Measurements from ENCODE around the gene SMARCA2.

- no peak for TF ChIP-seq CTCF (IDR thresholded peaks at IDR 0.05)
- TF ChIP-seq POLR2A (IDR thresholded peaks at IDR 0.05), result no peak
These were observed 32.8 kb downstream of the SMARCA2 start for GRCh38 chr9:2047916-2048315.

Measured in adrenal gland (tissue), 5 donors.